ENCODE results near the gene CNNM4. TPM values are rescaled to one million over a fixed set of nuclear protein-coding genes. Genes with fewer than 3 reads are reported as not detected.

The CNNM4 gene
- total and polyA plus RNA-seq, 2 of the 4 experiments (the other 2 are of a cell fraction): 2.0 to 4.1 TPM

DNA sequence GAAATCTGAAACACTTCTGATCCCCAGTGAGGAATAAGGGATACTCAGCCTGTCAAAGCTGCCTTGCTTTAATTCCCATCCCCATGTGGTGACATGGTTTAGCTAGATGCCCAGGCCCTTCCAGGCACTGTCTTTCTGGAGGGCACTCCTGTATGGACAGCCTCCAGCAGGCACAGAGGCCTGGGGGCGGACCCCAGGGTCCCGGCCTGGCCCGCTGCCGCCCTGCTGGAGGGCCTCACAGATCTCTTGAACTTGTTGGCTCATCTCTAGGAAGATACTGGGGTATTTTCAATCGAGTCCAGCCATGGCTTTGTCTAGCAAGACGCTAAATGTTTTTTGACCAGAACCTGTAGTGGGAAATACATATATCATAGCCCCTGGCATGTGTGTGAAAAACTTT, 34.4 kb downstream of the CNNM4 start:
- no peak overlapping the region for H4K8ac ChIP-seq (ENCODE audit: low read depth in 2 of 2, low read length in 2 of 2)
- no peak overlapping the region for H3K56ac ChIP-seq (ENCODE audit: extremely low read depth, insufficient read depth, low read length)
- no CpG with 5 or more reads among the region's 6 CpGs for WGBS, 2 experiments (ENCODE audit: extremely low coverage in 2 of 2, insufficient read length in 1 of 2)
- no peak overlapping the region for H2AK5ac ChIP-seq (ENCODE audit: low read depth, low read length)
- H3K14ac ChIP-seq (replicated peaks; ENCODE audit: low read depth, low read length): no peak overlapping the region
- H2AFZ ChIP-seq (replicated peaks; ENCODE audit: low read length, poor library complexity): no peak overlapping the region
- no peak overlapping the region for H2BK15ac ChIP-seq (ENCODE audit: low read depth, low read length)
- H3K4ac ChIP-seq (ENCODE audit: low read depth, low read length): no peak overlapping the region
- no peak overlapping the region for H4K91ac ChIP-seq (ENCODE audit: insufficient read depth, low read depth, low read length)
- no peaks in the 10 kb centered on the region for H3K27me3 ChIP-seq (ENCODE audit: control insufficient read depth, insufficient read depth, low read length)
- no peak overlapping the region for H2BK20ac ChIP-seq (ENCODE audit: low read depth, low read length)
- no peaks in the 10 kb centered on the region for H3K4me1 ChIP-seq (ENCODE audit: control insufficient read depth, insufficient read depth, low read length)
- no peak overlapping the region for H3K4me3 ChIP-seq (ENCODE audit: insufficient read depth, low read depth, low read length)
- BruUV-seq (replicated peaks): no TSS peak
- dilution Hi-C loops (cut with HindIII; ENCODE audit: low sequenced_read_pairs, unreplicated experiment): no loop called here
- DNase-seq: no peak
- no peak overlapping the region for H3K4me2 ChIP-seq (ENCODE audit: low read depth, low read length)
- H2BK120ac ChIP-seq (ENCODE audit: low read depth, low read length): no peak overlapping the region
- intact Hi-C loops (cut with micrococcal nuclease): no loop called here
- no peaks in the 10 kb centered on the region for H3K9me3 ChIP-seq (ENCODE audit: control insufficient read depth, insufficient read depth, low read length)
- H3K9me1 ChIP-seq (ENCODE audit: insufficient read depth, low read length): 0 out of 2 replicates have a peak, but pooled peaks cover 3% of the 10 kb centered on the region
- no peak overlapping the region for H2AK9ac ChIP-seq (replicated peaks; ENCODE audit: low read depth, low read length, poor library complexity)
- no peak overlapping the region for H4K5ac ChIP-seq (ENCODE audit: low read depth, low read length)
- H3K36me3 ChIP-seq (ENCODE audit: control insufficient read depth, insufficient read depth, low read length): peaks cover 2% of the 10 kb centered on the region; the same call in 1 of the 2 replicates
- ChIA-PET CTCF (no interaction called here), POLR2A (ENCODE audit: unreplicated experiment) (no interaction called here)
- no peak overlapping the region for H3K27ac ChIP-seq (ENCODE audit: insufficient read depth, low read length)
- TF ChIP-seq, protein P1, sequence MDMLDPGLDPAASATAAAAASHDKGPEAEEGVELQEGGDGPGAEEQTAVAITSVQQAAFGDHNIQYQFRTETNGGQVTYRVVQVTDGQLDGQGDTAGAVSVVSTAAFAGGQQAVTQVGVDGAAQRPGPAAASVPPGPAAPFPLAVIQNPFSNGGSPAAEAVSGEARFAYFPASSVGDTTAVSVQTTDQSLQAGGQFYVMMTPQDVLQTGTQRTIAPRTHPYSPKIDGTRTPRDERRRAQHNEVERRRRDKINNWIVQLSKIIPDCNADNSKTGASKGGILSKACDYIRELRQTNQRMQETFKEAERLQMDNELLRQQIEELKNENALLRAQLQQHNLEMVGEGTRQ (IDR thresholded peaks at IDR 0.05; ENCODE audit: low read depth, low read length): no peak
- no peak for TF ChIP-seq NFE2L2 (IDR thresholded peaks at IDR 0.05; ENCODE audit: low read depth, low read length)
- TF ChIP-seq BHLHE40 (IDR thresholded peaks at IDR 0.05; ENCODE audit: low read depth, low read length): no peak
- TF ChIP-seq, protein P2, sequence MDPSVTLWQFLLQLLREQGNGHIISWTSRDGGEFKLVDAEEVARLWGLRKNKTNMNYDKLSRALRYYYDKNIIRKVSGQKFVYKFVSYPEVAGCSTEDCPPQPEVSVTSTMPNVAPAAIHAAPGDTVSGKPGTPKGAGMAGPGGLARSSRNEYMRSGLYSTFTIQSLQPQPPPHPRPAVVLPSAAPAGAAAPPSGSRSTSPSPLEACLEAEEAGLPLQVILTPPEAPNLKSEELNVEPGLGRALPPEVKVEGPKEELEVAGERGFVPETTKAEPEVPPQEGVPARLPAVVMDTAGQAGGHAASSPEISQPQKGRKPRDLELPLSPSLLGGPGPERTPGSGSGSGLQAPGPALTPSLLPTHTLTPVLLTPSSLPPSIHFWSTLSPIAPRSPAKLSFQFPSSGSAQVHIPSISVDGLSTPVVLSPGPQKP (IDR thresholded peaks at IDR 0.05; ENCODE audit: borderline replicate concordance, low read depth, low read length): no peak
- TF ChIP-seq RCOR1 (IDR thresholded peaks at IDR 0.05; ENCODE audit: insufficient replicate concordance, low read length): no peak
- no peak for TF ChIP-seq SMC3 (IDR thresholded peaks at IDR 0.05; ENCODE audit: low read depth, low read length)
- no peak for TF ChIP-seq RFX5 (IDR thresholded peaks at IDR 0.05; ENCODE audit: low read depth, low read length)
- TF ChIP-seq POLR2A (IDR thresholded peaks at IDR 0.05; ENCODE audit: low read depth, low read length): no peak
- no peak for TF ChIP-seq MXI1 (IDR thresholded peaks at IDR 0.05; ENCODE audit: borderline replicate concordance, low read depth, low read length)
- no peak for TF ChIP-seq MAFK (IDR thresholded peaks at IDR 0.05; ENCODE audit: low read depth, low read length)
- TF ChIP-seq MAZ (IDR thresholded peaks at IDR 0.05; ENCODE audit: borderline replicate concordance, low read depth, low read length): no peak
- no peak for TF ChIP-seq RAD21 (IDR thresholded peaks at IDR 0.05; ENCODE audit: low read length)
- TF ChIP-seq FOS (IDR thresholded peaks at IDR 0.05; ENCODE audit: low read depth, low read length): no peak
- no peak for TF ChIP-seq CHD1 (IDR thresholded peaks at IDR 0.05; ENCODE audit: low read depth, low read length)
- H4K20me1 ChIP-seq (ENCODE audit: insufficient read depth, low read length): no peaks in the 10 kb centered on the region
- in situ Hi-C loops (cut with MboI; ENCODE audit: low sequenced_read_pairs): no loop called here
- H3K79me1 ChIP-seq (ENCODE audit: low read depth in 1 of 2, low read length in 2 of 2): no peaks in the 10 kb centered on the region
- H3K18ac ChIP-seq (ENCODE audit: low read depth, low read length): no peak overlapping the region
- no peak overlapping the region for H3K23ac ChIP-seq (ENCODE audit: low read depth, low read length)
- no peak overlapping the region for H2BK5ac ChIP-seq (ENCODE audit: low read depth, low read length, poor library complexity, severe bottlenecking)
- ATAC-seq (ENCODE audit: low read depth): no peak
- H3K9ac ChIP-seq (ENCODE audit: low read depth, low read length): no peak overlapping the region
